Measurements from ENCODE around the gene GRM8. TPM values are rescaled to one million over a fixed set of nuclear protein-coding genes. Genes with fewer than 3 reads are reported as not detected.

Gene GRM8
- total and polyA plus RNA-seq, 9 of the 15 experiments (the other 6 are each of a cell fraction or from before 2014, with no cell fraction given): 0.13 TPM; not detected in 7

DNA sequence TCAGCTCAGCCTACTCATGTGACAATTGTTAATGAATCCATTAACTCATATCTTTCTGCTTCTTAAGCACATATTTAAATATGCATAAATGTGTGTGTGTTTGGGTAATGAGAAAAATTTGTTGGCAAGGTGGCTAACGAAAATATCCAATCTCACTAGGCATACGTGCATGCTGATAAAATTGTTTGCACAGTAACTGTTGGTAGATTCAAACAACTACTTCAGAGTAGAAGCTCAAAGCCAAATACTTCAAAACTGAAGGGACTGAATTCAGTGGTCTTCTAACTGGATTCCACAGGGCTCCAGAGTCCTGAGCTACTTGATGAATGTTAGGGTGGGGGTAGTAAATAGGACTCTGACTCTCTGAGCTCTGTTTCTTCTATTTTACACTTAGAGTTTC is 757.0 kb downstream of the GRM8 start (continued):
- TF ChIP-seq, protein P1, sequence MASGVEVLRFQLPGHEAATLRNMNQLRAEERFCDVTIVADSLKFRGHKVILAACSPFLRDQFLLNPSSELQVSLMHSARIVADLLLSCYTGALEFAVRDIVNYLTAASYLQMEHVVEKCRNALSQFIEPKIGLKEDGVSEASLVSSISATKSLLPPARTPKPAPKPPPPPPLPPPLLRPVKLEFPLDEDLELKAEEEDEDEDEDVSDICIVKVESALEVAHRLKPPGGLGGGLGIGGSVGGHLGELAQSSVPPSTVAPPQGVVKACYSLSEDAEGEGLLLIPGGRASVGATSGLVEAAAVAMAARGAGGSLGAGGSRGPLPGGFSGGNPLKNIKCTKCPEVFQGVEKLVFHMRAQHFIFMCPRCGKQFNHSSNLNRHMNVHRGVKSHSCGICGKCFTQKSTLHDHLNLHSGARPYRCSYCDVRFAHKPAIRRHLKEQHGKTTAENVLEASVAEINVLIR (CRISPR knock-in tag; IDR thresholded peaks at IDR 0.05): no peak

DNA sequence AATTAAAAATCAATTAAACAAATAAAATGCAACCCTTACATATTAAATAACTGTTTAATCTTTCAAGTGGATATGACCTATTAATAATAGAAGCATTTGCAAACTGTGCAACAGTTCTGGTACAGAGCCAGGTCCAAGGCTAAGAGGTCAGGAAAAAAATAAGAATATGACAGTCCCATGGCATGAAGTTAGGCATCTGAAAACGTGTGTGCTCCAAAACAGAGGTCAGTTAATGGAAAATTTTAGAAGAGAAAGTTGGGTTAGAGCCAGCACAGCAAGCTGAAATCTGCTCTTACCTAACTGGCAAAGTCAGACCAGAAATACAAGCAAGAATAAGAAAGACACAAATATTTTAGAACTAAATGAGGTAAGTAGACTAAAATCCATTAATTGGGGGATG is 757.7 kb downstream of the GRM8 start:
- BruUV-seq (replicated peaks): no TSS peak
- 0% methylated on average over 1 of the region's 1 CpG for WGBS (ENCODE audit: insufficient coverage, low coverage, missing lambda C conversion rate)
- CTCF ChIA-PET (ENCODE audit: low intra/inter-chr PET ratio): no interaction called here
- FAIRE-seq: no peak
- ATAC-seq: no peak
- Histone ChIP-seq H3K9me3 (replicated peaks; ENCODE audit: control insufficient read depth, insufficient read depth, low read depth, low read length) (0 out of 2 replicates have a peak, but pooled peaks cover 2% of the 10 kb centered on the region), H3K9ac (ENCODE audit: insufficient read depth in 1 of 2, low read depth in 2 of 2, low read length in 2 of 2) (no peak overlapping the region), H2AFZ (ENCODE audit: low read depth, low read length) (no peak overlapping the region), H3K27me3 (ENCODE audit: control insufficient read depth in 2 of 2, insufficient read depth in 2 of 2, low read length in 2 of 2) (no peaks in the 10 kb centered on the region), H3K4me2 (ENCODE audit: insufficient read depth, low read length) (no peak overlapping the region), H3K36me3 (ENCODE audit: control insufficient read depth, insufficient read depth, low read length) (no peaks in the 10 kb centered on the region), H3K79me2 (ENCODE audit: control insufficient read depth, insufficient read depth, low read length) (no peaks in the 10 kb centered on the region), H3K9me1 (ENCODE audit: control insufficient read depth, insufficient read depth, low read length) (no peaks in the 10 kb centered on the region), H3K4me1 (replicated peaks in 1 of 2; ENCODE audit: control insufficient read depth in 2 of 2, insufficient read depth in 2 of 2, low read length in 2 of 2) (no peaks in the 10 kb centered on the region), H3K27ac (ENCODE audit: extremely low read depth, low read depth, low read length) (no peak overlapping the region), H4K20me1 (replicated peaks; ENCODE audit: control insufficient read depth, insufficient read depth, low read length) (no peaks in the 10 kb centered on the region), H3K4me3 (no peak overlapping the region)
- intact Hi-C loops (cut with micrococcal nuclease) (no loop called here), in situ Hi-C loops (cut with MboI) (no loop called here)
- TF ChIP-seq ATF7 (IDR thresholded peaks at IDR 0.05): no peak
- no peak for TF ChIP-seq NELFE (IDR thresholded peaks at IDR 0.05; ENCODE audit: insufficient read depth, insufficient read length)
- no peak for TF ChIP-seq ZBTB1 (CRISPR knock-in tag; IDR thresholded peaks at IDR 0.05; ENCODE audit: borderline replicate concordance, low read depth)
- TF ChIP-seq, protein P2, sequence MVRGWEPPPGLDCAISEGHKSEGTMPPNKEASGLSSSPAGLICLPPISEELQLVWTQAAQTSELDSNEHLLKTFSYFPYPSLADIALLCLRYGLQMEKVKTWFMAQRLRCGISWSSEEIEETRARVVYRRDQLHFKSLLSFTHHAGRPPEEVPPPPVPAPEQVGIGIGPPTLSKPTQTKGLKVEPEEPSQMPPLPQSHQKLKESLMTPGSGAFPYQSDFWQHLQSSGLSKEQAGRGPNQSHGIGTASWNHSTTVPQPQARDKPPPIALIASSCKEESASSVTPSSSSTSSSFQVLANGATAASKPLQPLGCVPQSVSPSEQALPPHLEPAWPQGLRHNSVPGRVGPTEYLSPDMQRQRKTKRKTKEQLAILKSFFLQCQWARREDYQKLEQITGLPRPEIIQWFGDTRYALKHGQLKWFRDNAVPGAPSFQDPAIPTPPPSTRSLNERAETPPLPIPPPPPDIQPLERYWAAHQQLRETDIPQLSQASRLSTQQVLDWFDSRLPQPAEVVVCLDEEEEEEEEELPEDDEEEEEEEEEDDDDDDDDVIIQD (CRISPR knock-in tag; IDR thresholded peaks at IDR 0.05): no peak
- no peak for TF ChIP-seq HDAC6 (IDR thresholded peaks at IDR 0.05; ENCODE audit: low read depth, low read length)
- TF ChIP-seq, protein P3, sequence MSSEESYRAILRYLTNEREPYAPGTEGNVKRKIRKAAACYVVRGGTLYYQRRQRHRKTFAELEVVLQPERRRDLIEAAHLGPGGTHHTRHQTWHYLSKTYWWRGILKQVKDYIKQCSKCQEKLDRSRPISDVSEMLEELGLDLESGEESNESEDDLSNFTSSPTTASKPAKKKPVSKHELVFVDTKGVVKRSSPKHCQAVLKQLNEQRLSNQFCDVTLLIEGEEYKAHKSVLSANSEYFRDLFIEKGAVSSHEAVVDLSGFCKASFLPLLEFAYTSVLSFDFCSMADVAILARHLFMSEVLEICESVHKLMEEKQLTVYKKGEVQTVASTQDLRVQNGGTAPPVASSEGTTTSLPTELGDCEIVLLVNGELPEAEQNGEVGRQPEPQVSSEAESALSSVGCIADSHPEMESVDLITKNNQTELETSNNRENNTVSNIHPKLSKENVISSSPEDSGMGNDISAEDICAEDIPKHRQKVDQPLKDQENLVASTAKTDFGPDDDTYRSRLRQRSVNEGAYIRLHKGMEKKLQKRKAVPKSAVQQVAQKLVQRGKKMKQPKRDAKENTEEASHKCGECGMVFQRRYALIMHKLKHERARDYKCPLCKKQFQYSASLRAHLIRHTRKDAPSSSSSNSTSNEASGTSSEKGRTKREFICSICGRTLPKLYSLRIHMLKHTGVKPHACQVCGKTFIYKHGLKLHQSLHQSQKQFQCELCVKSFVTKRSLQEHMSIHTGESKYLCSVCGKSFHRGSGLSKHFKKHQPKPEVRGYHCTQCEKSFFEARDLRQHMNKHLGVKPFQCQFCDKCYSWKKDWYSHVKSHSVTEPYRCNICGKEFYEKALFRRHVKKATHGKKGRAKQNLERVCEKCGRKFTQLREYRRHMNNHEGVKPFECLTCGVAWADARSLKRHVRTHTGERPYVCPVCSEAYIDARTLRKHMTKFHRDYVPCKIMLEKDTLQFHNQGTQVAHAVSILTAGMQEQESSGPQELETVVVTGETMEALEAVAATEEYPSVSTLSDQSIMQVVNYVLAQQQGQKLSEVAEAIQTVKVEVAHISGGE (CRISPR knock-in tag; IDR thresholded peaks at IDR 0.05): no peak
- TF ChIP-seq TCF3 (CRISPR knock-in tag; IDR thresholded peaks at IDR 0.05): no peak
- no peak for TF ChIP-seq CCNT2 (IDR thresholded peaks at IDR 0.05; ENCODE audit: borderline replicate concordance, extremely low read depth, insufficient read length, low read depth, low read length)
- DNase-seq (ENCODE audit: extremely low read depth in 1 of 4, low spot score in 3 of 4): no peak
- POLR2A ChIA-PET: interaction anchor here (0.6 kb wide), 1 partner anchor 381 kb away, joined by 3 read pairs; no protein-coding TSS in a partner anchor

Data from K562 (cell line).